HG03432 (cell line): ENCODE data around the gene GPR89A.
"Not testable (repeated sequence)": the region's sequence is repeated elsewhere in the genome, so short reads cannot be mapped to it uniquely, and the experiment has no call there.

Source experiments
- ATAC-seq: cut with Tn5 transposase; IDR thresholded peaks from one replicate; pipeline ENCODE4 v1.9.1; 2021; ENCODE audit warnings: mild to moderate bottlenecking, moderate library complexity; ENCODE audit not compliant: unreplicated experiment

Gene GPR89A

DNA sequence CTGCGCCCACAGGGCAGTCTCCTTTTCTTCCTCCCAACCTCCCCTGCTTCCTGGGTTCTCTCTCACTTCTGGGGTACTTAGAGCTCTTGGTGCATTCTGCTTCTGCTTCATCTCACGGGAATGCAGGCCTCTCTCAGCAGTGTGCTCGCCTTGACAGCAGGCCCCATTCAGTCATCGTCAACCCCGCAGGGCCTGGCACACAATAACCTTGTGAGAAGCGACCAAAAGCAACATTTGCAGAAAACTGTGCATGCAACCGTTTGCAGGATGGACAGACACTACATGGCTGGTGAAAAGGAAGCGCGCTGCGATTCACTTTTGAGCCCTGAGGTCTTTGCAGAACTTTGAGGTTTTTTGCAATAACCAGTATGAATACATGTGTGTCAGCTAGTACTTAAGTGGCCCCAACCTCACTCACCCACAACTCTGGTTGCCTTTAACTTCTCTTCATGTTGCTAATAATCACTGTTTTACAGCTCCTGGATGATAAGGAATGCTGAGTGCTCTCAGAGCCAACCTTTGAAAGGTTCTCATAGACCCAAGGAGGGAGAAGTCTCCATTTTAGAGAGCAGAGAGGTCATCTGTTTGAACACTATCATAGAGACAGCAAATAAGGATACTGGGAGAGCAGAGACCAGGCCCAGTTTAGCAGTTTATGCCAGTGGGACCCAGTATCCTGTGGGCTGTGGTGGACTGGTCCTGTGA lies 109.0 kb downstream of the GPR89A start:
- no peak for ATAC-seq

DNA sequence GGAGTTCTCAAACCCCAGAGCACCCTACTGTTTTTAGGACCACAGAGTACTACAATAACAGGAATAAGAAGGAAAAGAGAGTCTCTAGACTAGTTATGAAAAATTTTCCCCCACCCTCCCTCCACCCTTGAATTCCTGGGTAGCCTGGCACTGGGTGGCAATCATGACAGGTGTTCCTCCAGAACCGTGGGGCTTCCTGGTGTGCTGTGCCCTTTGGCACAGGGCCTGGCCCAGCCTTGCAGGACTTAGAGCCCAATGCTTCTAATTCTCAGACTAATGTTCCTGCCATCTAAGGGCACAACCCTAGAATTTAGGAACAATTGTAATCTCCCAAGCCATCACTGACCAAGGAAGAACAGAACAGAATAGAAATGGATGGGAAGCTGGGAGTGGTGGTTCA lies 110.0 kb downstream of the GPR89A start:
- ATAC-seq: no peak

DNA sequence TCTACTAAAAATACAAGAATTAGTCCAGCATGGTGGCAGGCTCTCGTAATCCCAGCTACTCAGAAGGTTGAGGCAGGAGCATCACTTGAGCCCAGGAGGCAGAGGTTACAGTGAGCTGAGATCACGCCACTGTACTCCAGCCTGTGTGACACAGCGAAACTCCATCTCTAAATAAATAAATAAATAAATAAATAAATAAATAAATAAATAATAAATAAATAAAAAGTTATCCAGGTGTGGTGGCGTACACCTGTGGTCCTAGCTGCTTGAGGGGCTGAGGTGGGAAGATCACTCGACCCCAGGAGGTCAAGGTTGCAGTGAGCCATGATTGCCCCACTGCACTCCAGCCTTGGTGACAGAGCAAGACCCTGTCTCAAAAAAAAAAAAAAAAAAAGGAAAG lies 110.7 kb downstream of the GPR89A start:
- ATAC-seq: not testable (repeated sequence)

DNA sequence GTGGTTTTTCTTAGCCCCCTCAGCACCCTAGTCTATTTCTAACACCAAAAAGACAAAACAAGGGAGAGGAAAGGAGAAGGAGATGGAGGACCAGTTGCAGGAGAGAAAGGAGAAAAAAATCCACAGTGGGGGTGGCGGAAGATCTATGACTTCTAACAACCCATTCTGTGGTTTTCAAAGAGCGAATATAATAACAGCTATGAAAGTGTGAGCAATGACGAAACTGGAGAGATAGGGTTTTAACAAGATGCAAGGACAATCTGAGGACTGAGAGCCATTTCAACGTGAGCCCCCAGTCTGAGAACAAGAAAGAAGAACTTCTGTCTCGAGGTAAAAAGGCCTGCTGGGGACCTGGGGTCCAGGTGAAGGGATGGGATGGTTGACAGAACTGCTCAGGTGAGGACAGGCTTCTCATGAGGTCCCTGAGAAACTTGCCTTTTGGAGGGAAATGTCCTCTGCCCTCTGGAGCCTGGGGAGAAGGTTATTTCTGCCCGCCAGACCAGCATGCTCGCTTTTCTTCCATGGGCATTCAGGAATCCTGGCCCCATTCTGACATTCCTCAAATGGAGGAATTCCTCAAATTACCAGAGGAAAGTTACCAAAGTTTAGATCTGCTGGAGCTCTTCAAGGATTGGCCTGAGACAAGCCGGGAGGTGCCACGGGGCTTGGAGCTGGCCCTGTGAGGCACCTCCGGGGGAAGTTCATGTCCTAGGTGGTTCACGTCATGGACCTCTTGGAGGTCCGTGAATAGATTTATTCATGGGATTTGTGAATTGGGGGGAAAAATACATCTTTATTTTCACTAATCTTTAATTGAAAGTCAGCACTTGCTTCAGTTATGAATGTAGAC lies 111.7 kb downstream of the GPR89A start, which contains the start of gene CD160:
TSS of gene CD160 (plus strand) at position 270 of the 850 bp plus-strand sequence. CDS start 8,829 bp downstream, outside the sequence.
- no peak for ATAC-seq
